B cell (primary cell): ENCODE results near the gene NPC1. TPM values are rescaled to one million over a fixed set of nuclear protein-coding genes. Genes with fewer than 3 reads are reported as not detected.

Source experiments
- ATAC-seq: fragments of 200-7000 bp; cut with Tn5 transposase; one replicate; pipeline ENCODE4 v1.10.0; 2021; ENCODE audit warnings: low read depth, mild to moderate bottlenecking, moderate number of reproducible peaks, moderate library complexity
- CTCF ChIA-PET: fragments of 350-600 bp; sonication (Branson Sonifier 250); formaldehyde crosslinking; loops from one replicate; lab custom pipeline; 2021; ENCODE audit warnings: antibody characterized with exemption, inconsistent platforms; lab: Charles Lee
- POLR2A ChIA-PET: fragments of 350-600 bp; sonication (Branson Sonifier 250); formaldehyde crosslinking; loops from one replicate; lab custom pipeline; 2021; ENCODE audit warnings: antibody characterized with exemption; lab: Charles Lee
- DNase-seq: peaks from one replicate; pipeline ENCODE4 v3.0.0; 2013
- H2AFZ ChIP-seq: 2 replicates; pipeline ENCODE4 v1.6.1; 2012; ENCODE audit warnings: mild to moderate bottlenecking, low read depth, low read length; ENCODE audit not compliant: insufficient read depth, poor library complexity, severe bottlenecking
- H3K27ac ChIP-seq, 2 donors: 1 replicate in 1 of 2; 2 replicates in 1 of 2; pipeline ENCODE4 v1.5.1; 2012 to 2013; ENCODE audit warnings: low read length in 2 of 2, mild to moderate bottlenecking in 2 of 2, moderate library complexity in 1 of 2
- H3K27me3 ChIP-seq, 4 experiments: fragments of 200-600 bp in 1 of 4; sonication (generic) in 1 of 4; replicated peaks in 1 of 4; 1 replicate in 2 of 4; 2 replicates in 2 of 4; pipeline versions ENCODE4 v1.6.1 to v1.7.0; 2013 to 2016; ENCODE audit warnings: low read length in 3 of 4, mild to moderate bottlenecking in 2 of 4, mixed read lengths in 1 of 4, moderate library complexity in 1 of 4; ENCODE audit not compliant: insufficient read depth in 4 of 4, control insufficient read depth in 3 of 4; ENCODE audit errors: control extremely low read depth in 1 of 4
- H3K36me3 ChIP-seq, 2 experiments: replicated peaks in 1 of 2; 1 replicate in 1 of 2; 2 replicates in 1 of 2; pipeline versions ENCODE4 v1.6.1 to v1.7.1; 2013; ENCODE audit warnings: low read length in 1 of 2; ENCODE audit not compliant: insufficient read depth in 2 of 2, control insufficient read depth in 1 of 2; ENCODE audit errors: control extremely low read depth in 1 of 2, extremely low read depth in 1 of 2
- H3K4me1 ChIP-seq, 2 donors: fragments of 200-600 bp in 1 of 2; sonication (generic) in 1 of 2; 1 replicate in 1 of 2; 2 replicates in 1 of 2; pipeline versions ENCODE4 v1.5.1 to v1.6.1; 2013 to 2017; ENCODE audit warnings: low read length in 2 of 2; ENCODE audit not compliant: control insufficient read depth in 2 of 2, insufficient read depth in 2 of 2
- H3K4me2 ChIP-seq: replicated peaks from 2 replicates; pipeline ENCODE3; 2012; ENCODE audit warnings: mild to moderate bottlenecking, low read depth, low read length; ENCODE audit not compliant: poor library complexity, severe bottlenecking
- H3K4me3 ChIP-seq, 5 experiments: fragments of 200-600 bp in 1 of 5; sonication (generic) in 1 of 5; 1 replicate in 3 of 5; 2 replicates in 2 of 5; pipeline versions ENCODE4 v1.5.1 to v1.7.0; 2011 to 2016; ENCODE audit warnings: low read length in 4 of 5, mild to moderate bottlenecking in 4 of 5, low read depth in 2 of 5, control low read depth in 1 of 5, moderate library complexity in 1 of 5; ENCODE audit not compliant: insufficient read depth in 1 of 5; ENCODE audit errors: control extremely low read depth in 1 of 5, extremely low read depth in 1 of 5
- H3K79me2 ChIP-seq: fragments of 200-600 bp; sonication (generic); one replicate; pipeline ENCODE4 v1.6.0; 2016; ENCODE audit warnings: low read length; ENCODE audit not compliant: control insufficient read depth, insufficient read depth
- H3K9ac ChIP-seq: fragments of 200-600 bp; sonication (generic); 2 replicates; pipeline ENCODE4 v1.6.1; 2017; ENCODE audit warnings: mild to moderate bottlenecking, low read length, moderate library complexity
- H3K9me3 ChIP-seq, 3 donors: one replicate each; pipeline versions ENCODE4 v1.6.1 to v1.7.1; 2013; ENCODE audit warnings: low read length in 2 of 3; ENCODE audit not compliant: control insufficient read depth in 2 of 3, insufficient read depth in 1 of 3; ENCODE audit errors: control extremely low read depth in 1 of 3
- H4K20me1 ChIP-seq: 2 replicates; pipeline ENCODE4 v1.6.0; 2012; ENCODE audit warnings: mild to moderate bottlenecking, low read length; ENCODE audit not compliant: insufficient read depth, control insufficient read depth, poor library complexity, severe bottlenecking
- H3K27ac Mint-ChIP-seq: one replicate; pipeline ENCODE4 v1.8.0; 2021; ENCODE audit warnings: mixed read lengths
- H3K27me3 Mint-ChIP-seq: one replicate; pipeline ENCODE4 v1.8.0; 2021; ENCODE audit warnings: mixed read lengths
- H3K4me1 Mint-ChIP-seq: one replicate; pipeline ENCODE4 v1.8.0; 2021; ENCODE audit warnings: mixed read lengths
- H3K4me3 Mint-ChIP-seq: one replicate; pipeline ENCODE4 v1.8.0; 2021; ENCODE audit warnings: mixed read lengths
- H3K9me3 Mint-ChIP-seq: one replicate; pipeline ENCODE4 v1.8.0; 2022; ENCODE audit warnings: mixed read lengths; ENCODE audit not compliant: insufficient read depth
- EZH2 ChIP-seq: IDR thresholded peaks from 2 replicates; pipeline ENCODE4 v1.6.1; 2012; ENCODE audit warnings: borderline replicate concordance, low read depth, mild to moderate bottlenecking, moderate library complexity, low read length; ENCODE audit not compliant: insufficient read depth, poor library complexity, severe bottlenecking
- WGBS: methylation state at CpG from one replicate; pipeline ENCODE4 v1.1.5; 2013; ENCODE audit warnings: missing lambda C conversion rate; ENCODE audit not compliant: insufficient coverage; 5-methylcytosine and 5-hydroxymethylcytosine counted together
- intact Hi-C: fragments of 100-400 bp; cut with micrococcal nuclease; formaldehyde crosslinking; loops from one replicate; pipeline ENCODE4 v1.10.0; 2022
- polyA plus RNA-seq: library from polyadenylated mRNA; depleted of rRNA; stranded (reverse); fragments of >200 nt; gene quantifications from 2 replicates; pipeline ENCODE4 v1.2.3, GENCODE V29; 2012
- total RNA-seq, 2 donors: library from RNA; stranded (reverse); fragments of 120-200 nt in 1 of 2; gene quantifications; 1 replicate in 1 of 2; 2 replicates in 1 of 2; pipeline versions ENCODE4 v1.2.3 to v1.2.4, GENCODE V29; 2013 to 2022
- TF ChIP-seq, protein P1 (sequence below): fragments of 200-600 bp; IDR thresholded peaks from one replicate; pipeline ENCODE4 v1.8.0; 2022; ENCODE audit warnings: antibody characterized with exemption, mild to moderate bottlenecking

NPC1 gene
- total and polyA plus RNA-seq, 2 donors (not counting 1 experiment from before 2014, with no cell fraction given): 17.5 to 44.4 TPM

DNA sequence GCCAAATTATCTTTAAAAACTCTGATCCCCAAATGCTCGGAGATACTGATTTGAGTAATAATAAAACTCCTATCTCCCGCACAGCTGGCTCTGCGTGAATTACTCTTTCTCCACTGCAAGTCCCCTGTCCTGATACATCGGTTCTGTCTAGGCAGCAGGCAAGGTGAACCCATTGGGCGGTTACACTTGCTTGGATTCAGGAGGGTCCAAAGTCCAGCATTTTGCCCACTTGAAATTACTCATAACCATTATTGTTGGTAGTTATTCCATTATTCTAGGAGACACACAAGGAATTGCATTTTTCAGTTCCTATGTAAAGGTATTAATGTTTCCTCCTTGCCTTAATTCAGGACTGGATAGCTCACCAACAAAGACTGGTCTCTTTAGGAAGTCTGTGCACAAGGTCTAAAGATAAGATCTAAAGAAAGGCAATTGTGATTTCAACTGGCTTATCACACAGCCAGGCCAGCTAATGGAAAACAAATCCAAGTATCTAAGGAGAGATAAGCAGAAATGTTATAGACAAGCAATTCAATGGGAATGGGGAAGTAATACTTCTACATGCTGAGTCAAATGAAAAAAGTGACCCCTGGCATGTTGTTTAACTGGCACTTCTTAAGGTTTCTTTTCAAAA is 23.2 kb upstream of the NPC1 start:
- ChIA-PET POLR2A (no interaction called here), CTCF (no interaction called here)
- no peak overlapping the region for H3K4me3 ChIP-seq
- H3K9ac ChIP-seq: no peak overlapping the region
- DNase-seq (no peak), ATAC-seq (no peak)
- intact Hi-C loops: no loop called here
- 100% methylated on average over 3 of the region's 5 CpGs for whole genome bisulfite sequencing
- H3K27me3 ChIP-seq: no peaks in the 10 kb centered on the region
- H3K4me1 ChIP-seq: no peaks in the 10 kb centered on the region
- H2AFZ ChIP-seq: no peak overlapping the region
- H3K4me3 Mint-ChIP-seq: no peak overlapping the region
- H3K4me2 ChIP-seq: no peak overlapping the region
- no peaks in the 10 kb centered on the region for H3K36me3 ChIP-seq
- no peaks in the 10 kb centered on the region for H3K4me1 Mint-ChIP-seq
- H3K9me3 ChIP-seq: no peaks in the 10 kb centered on the region
- H4K20me1 ChIP-seq: no peaks in the 10 kb centered on the region
- no peaks in the 10 kb centered on the region for H3K9me3 Mint-ChIP-seq
- no peak overlapping the region for H3K27ac Mint-ChIP-seq
- H3K27me3 Mint-ChIP-seq: no peaks in the 10 kb centered on the region
- TF ChIP-seq EZH2: no peak
- TF ChIP-seq, protein P1, sequence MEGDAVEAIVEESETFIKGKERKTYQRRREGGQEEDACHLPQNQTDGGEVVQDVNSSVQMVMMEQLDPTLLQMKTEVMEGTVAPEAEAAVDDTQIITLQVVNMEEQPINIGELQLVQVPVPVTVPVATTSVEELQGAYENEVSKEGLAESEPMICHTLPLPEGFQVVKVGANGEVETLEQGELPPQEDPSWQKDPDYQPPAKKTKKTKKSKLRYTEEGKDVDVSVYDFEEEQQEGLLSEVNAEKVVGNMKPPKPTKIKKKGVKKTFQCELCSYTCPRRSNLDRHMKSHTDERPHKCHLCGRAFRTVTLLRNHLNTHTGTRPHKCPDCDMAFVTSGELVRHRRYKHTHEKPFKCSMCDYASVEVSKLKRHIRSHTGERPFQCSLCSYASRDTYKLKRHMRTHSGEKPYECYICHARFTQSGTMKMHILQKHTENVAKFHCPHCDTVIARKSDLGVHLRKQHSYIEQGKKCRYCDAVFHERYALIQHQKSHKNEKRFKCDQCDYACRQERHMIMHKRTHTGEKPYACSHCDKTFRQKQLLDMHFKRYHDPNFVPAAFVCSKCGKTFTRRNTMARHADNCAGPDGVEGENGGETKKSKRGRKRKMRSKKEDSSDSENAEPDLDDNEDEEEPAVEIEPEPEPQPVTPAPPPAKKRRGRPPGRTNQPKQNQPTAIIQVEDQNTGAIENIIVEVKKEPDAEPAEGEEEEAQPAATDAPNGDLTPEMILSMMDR: no peak
- no peaks in the 10 kb centered on the region for H3K79me2 ChIP-seq
- no peak overlapping the region for H3K27ac ChIP-seq

DNA sequence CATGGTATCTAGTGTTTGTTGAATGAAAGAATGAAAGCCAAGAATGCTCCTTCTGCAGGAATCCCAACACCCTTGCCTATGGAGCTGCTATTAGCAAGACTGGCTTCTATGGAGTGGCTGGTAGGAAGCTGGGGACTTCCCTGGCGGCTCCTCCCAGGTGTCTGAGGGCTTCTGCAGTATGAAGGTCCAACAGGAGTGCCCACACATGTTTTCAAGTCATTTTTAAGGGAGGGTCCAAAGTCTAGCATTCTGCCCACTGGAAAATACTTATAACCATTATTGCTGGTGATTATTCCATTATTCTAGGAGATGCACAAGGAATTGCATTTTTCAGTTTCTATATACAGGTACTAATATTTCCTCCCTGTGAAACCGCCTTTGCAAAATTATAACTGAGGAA is 21.9 kb upstream of the NPC1 start:
- ChIA-PET POLR2A (no interaction called here), CTCF (no interaction called here)
- no peak overlapping the region for H3K9ac ChIP-seq
- H3K4me3 Mint-ChIP-seq: no peak overlapping the region
- H3K27ac ChIP-seq: no peak overlapping the region
- no peaks in the 10 kb centered on the region for H3K27me3 Mint-ChIP-seq
- no peaks in the 10 kb centered on the region for H4K20me1 ChIP-seq
- no peaks in the 10 kb centered on the region for H3K79me2 ChIP-seq
- intact Hi-C loops: no loop called here
- no peaks in the 10 kb centered on the region for H3K27me3 ChIP-seq
- TF ChIP-seq, protein P1: no peak
- no peak for TF ChIP-seq EZH2
- H3K4me3 ChIP-seq: no peak overlapping the region
- no peaks in the 10 kb centered on the region for H3K9me3 ChIP-seq
- DNase-seq: no peak
- H3K27ac Mint-ChIP-seq: no peak overlapping the region
- H3K4me1 ChIP-seq: no peaks in the 10 kb centered on the region
- no CpG with 5 or more reads among the region's 2 CpGs for WGBS
- H3K9me3 Mint-ChIP-seq: no peaks in the 10 kb centered on the region
- H3K36me3 ChIP-seq: no peaks in the 10 kb centered on the region
- ATAC-seq: no peak
- no peak overlapping the region for H3K4me2 ChIP-seq
- no peaks in the 10 kb centered on the region for H3K4me1 Mint-ChIP-seq
- H2AFZ ChIP-seq: no peak overlapping the region
